ENCODE results near the gene OR13C8.
"Not testable (repeated sequence)": the region's sequence is repeated elsewhere in the genome, so short reads cannot be mapped to it uniquely, and the experiment has no call there.

DNA sequence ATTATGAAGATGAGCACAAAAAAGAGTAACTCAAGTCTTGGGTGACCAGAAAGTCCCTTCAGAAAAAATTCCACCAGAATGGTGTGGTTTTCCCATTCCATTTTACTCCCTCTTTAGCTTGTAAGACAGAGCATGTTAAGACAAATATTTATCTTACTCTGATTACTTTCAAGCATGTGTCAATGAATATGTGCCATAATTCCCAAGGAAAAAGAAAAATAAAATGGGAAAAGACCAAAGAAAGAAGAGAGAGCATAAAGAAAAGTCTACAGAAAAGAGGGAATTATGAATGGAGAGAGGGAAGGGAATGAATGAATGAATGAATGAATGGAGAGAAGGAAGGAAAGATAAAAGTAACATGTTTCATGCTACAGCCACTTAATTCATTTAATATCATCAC, 30.3 kb downstream of the OR13C8 start, which contains the start of gene OR13C5:
- TF ChIP-seq, protein P1, sequence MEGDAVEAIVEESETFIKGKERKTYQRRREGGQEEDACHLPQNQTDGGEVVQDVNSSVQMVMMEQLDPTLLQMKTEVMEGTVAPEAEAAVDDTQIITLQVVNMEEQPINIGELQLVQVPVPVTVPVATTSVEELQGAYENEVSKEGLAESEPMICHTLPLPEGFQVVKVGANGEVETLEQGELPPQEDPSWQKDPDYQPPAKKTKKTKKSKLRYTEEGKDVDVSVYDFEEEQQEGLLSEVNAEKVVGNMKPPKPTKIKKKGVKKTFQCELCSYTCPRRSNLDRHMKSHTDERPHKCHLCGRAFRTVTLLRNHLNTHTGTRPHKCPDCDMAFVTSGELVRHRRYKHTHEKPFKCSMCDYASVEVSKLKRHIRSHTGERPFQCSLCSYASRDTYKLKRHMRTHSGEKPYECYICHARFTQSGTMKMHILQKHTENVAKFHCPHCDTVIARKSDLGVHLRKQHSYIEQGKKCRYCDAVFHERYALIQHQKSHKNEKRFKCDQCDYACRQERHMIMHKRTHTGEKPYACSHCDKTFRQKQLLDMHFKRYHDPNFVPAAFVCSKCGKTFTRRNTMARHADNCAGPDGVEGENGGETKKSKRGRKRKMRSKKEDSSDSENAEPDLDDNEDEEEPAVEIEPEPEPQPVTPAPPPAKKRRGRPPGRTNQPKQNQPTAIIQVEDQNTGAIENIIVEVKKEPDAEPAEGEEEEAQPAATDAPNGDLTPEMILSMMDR (IDR thresholded peaks at IDR 0.05; ENCODE audit: low read depth, low read length, missing input control) = not testable (repeated sequence)
- TF ChIP-seq TAF1 (conservative IDR thresholded peaks at IDR 0.05); RAD21 (IDR thresholded peaks at IDR 0.05); RXRA (IDR thresholded peaks at IDR 0.05); YY1 (IDR thresholded peaks at IDR 0.05); GABPA (IDR thresholded peaks at IDR 0.05 in 1 of 2, conservative IDR thresholded peaks at IDR 0.05 in 1 of 2); ZBTB33 (IDR thresholded peaks at IDR 0.05); SP1 (IDR thresholded peaks at IDR 0.05); MAX (IDR thresholded peaks at IDR 0.05): not testable (repeated sequence)
- TF ChIP-seq, protein P2, sequence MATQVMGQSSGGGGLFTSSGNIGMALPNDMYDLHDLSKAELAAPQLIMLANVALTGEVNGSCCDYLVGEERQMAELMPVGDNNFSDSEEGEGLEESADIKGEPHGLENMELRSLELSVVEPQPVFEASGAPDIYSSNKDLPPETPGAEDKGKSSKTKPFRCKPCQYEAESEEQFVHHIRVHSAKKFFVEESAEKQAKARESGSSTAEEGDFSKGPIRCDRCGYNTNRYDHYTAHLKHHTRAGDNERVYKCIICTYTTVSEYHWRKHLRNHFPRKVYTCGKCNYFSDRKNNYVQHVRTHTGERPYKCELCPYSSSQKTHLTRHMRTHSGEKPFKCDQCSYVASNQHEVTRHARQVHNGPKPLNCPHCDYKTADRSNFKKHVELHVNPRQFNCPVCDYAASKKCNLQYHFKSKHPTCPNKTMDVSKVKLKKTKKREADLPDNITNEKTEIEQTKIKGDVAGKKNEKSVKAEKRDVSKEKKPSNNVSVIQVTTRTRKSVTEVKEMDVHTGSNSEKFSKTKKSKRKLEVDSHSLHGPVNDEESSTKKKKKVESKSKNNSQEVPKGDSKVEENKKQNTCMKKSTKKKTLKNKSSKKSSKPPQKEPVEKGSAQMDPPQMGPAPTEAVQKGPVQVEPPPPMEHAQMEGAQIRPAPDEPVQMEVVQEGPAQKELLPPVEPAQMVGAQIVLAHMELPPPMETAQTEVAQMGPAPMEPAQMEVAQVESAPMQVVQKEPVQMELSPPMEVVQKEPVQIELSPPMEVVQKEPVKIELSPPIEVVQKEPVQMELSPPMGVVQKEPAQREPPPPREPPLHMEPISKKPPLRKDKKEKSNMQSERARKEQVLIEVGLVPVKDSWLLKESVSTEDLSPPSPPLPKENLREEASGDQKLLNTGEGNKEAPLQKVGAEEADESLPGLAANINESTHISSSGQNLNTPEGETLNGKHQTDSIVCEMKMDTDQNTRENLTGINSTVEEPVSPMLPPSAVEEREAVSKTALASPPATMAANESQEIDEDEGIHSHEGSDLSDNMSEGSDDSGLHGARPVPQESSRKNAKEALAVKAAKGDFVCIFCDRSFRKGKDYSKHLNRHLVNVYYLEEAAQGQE (IDR thresholded peaks at IDR 0.05) = not testable (repeated sequence)
- TF ChIP-seq, protein P3, sequence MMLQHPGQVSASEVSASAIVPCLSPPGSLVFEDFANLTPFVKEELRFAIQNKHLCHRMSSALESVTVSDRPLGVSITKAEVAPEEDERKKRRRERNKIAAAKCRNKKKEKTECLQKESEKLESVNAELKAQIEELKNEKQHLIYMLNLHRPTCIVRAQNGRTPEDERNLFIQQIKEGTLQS (IDR thresholded peaks at IDR 0.05) = not testable (repeated sequence)
